SU-DHL-6 (cell line): ENCODE data around the gene EPHB4.

Experiments used
- CTCF ChIP-seq: fragments of 200-600 bp; sonication (generic); IDR thresholded peaks from one replicate; pipeline ENCODE4 v1.5.1; 2017; ENCODE audit warnings: antibody characterized with exemption, mild to moderate bottlenecking, low read length, moderate library complexity; ENCODE audit not compliant: insufficient read depth, poor library complexity, severe bottlenecking
- EZH2phosphoT487 ChIP-seq: fragments of 200-600 bp; sonication (generic), shearing (Covaris generic); conservative IDR thresholded peaks from 2 replicates; pipeline ENCODE4 v1.6.1; 2018; ENCODE audit warnings: mild to moderate bottlenecking, antibody characterized with exemption, low read length, moderate library complexity, mixed read lengths

DNA sequence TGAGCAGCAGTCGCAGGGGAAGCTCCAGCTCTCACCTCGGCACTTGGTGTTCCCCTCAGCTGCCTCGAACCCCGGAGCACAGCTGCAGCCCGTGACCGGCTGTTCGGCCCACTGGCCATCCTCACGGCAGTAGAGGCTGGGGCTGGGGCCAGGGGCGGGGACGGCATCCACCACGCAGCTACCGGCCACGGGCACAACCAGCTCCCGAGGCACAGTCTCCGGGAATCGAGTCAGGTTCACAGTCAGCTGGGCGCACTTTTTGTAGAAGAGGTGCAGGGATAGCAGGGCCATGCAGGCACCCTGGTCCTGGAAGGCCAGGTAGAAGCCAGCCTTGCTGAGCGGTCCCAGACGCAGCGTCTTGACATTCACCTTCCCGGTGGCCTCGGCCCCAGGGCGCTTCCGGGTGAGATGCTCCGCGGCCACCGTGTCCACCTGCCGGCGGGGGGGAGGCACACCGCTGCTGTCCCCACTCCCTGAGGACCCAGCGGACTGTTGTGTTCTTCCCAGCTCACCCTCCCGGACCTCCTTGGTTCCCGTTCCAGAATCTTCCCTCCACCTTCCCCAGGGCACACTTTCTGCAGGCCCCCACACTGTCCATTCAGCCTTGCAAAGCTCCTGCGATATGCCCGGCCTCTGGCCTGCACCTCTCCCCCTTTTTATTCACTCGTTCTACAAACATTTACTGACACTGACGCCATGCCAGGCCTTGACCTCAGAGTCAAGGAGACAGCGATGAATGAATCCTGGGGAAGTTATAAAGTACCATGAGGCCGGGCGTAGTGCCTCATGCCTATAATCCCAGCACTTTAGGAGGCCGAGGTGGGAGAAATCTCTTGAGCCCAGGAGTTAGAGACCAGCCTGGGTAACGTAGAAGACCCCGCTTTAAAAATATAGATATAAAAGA, 4.8 kb downstream of the EPHB4 start:
- no peak for TF ChIP-seq CTCF
- TF ChIP-seq EZH2phosphoT487: no peak
